Measurements from ENCODE around the gene AKAP3. TPM values are rescaled to one million over a fixed set of nuclear protein-coding genes. Genes with fewer than 3 reads are reported as not detected.
A peak's percentile ranks its signal among the peaks of the same experiment; 100 is the strongest.

The AKAP3 gene
- total RNA-seq = 0.64 and 1.5 TPM in 2 replicates

DNA sequence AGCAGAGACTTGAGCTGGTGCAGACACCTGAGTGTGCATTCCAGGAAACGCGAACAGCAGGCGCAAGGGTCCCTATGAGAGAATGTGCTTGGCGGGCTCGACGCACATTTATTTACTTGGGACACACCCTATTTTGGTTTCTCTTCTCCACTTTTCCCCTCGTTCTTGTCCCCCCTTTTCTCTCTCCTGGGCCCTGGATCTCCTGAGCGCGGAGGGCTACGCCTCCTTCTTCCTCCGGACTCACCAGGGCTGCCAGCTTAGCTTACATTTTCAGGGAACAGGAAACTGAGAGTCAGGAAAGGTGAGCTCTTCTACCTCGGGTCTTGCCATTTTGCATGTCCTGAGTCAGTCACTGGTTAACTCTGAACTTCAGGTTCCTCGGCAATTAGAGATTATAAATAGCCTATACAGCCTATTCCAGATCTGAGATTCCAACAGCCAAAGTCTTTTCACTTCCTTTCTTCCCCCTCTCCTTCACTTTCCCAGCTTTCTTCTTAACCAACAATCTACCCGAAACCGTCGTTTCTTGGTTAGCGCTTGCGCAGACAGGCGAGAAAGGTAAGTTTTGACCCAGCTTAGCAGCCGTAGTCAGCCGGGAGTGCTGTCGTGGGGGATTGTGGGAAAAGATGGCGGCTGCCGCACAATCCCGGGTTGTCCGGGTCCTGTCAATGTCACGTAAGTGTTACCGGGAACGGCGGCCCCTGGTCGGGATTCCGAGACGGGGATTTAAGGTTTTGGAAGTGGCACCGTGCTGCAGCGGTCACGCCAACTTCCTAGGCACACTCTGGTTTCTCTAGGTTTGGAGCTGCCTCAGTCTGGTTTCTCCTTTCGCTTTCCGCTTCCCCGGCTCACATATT is at the start of gene AKAP3, which contains the start of gene NDUFA9:
Gene AKAP3 (minus strand): TSS at position 551 of the 857 bp plus-strand sequence. CDS start 10,855 bp downstream, outside the sequence.
Gene NDUFA9 (plus strand): TSS at position 614 of the 857 bp plus-strand sequence. CDS start 13 bp downstream, at position 627.
- peak; percentile 71 to 87 for DNase-seq (ENCODE audit: low read depth in 2 of 2)

DNA sequence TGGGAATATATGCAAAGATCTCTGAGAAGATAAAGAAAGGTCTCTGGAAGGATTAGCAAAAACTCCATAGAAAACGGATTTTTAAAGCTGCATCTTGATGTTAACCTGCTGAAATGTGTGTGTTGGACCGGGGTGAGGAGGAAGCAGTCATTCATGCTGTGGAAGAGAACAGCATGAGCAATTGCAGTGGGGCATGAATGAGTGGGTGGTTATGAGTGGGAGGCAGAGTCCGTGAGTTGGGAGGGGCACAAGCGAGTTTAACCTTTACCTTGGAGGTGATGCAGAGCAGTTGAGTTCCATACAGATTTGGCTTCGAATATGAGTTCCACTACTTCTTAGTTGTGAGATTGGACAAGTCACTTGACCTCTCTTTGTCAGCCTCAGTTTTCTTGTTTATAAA is 41.9 kb upstream of the AKAP3 start:
- no peak for DNase-seq (ENCODE audit: low read depth in 2 of 2)

DNA sequence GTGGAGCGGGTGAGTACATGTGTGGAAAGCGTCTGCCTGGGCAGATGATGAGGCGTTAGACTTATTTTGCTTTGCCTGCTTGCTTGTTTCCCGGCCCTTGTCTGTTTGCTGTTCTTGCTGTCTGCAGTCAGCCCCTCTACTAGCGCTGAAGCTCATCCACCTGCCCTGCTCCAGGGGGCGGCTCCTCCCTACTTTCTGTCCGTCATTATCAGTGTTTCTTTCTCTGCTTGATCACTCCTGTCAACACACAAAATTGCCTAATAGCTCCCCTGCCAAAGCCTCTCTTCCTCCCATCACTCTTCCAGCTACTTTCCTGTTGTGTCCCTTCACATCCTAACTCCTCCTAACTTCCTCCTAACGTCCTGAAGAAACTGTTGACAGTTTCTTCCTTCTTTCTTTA is 36.5 kb upstream of the AKAP3 start:
- DNase-seq (ENCODE audit: low read depth in 2 of 2) = no peak

DNA sequence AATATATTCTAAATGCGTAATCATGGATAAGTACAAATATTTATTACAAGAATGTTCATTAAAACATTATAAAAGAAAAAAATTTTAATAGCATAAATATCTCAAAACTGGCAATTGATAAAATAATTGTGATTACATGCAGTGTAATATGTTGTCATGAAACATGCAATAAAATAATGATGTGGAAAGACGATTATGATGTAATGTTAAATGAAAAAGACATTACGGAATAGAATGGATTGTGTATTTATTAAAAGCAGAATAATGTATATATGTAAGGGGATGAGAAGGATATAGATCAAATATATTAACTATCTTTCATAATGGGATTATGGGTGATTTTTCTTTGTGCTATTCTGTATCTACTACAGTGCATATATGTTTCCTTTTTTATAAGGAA is 32.9 kb upstream of the AKAP3 start:
- no peak for DNase-seq (ENCODE audit: low read depth in 2 of 2)

DNA sequence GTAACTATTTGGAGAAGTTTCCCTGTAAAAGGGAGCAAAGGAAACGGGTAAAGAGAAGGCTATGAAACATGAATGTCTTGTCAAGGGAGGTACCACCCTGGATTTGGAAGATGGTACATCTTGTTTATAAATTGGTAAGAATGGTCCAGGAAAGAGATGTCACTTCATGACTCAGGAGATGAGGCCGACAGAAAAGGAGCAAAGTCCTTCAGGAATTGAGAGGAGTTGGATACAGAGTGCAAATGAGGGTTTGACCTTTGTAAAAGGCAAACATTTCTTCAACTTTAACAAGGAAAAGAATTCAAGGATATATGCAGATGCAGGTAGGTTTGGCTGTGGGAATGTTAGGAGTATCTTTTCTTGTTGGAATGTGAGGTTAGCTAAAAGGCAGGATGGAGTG is 30.9 kb upstream of the AKAP3 start:
- no peak for DNase-seq (ENCODE audit: low read depth in 2 of 2)

DNA sequence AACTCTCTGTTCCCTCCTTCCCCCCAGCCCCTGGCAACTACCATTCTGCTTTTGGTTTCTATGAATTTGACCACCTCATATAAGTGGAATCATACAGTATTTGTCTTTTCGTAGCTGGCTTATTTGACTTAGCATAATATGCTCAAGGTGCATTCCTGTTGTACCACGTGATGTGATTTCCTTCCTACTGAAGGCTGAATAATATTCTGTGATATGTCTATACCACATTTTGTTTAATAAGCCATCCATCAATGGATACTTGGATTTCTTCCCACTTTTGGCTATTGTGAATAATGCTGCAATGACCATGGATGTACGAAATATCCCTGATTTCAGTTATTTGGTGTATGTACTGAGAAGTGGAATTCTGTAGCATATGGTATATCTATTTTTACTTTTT is 16.4 kb upstream of the AKAP3 start:
- peak in 1 of 2 donors; percentile 13 for DNase-seq (ENCODE audit: low read depth in 2 of 2)

DNA sequence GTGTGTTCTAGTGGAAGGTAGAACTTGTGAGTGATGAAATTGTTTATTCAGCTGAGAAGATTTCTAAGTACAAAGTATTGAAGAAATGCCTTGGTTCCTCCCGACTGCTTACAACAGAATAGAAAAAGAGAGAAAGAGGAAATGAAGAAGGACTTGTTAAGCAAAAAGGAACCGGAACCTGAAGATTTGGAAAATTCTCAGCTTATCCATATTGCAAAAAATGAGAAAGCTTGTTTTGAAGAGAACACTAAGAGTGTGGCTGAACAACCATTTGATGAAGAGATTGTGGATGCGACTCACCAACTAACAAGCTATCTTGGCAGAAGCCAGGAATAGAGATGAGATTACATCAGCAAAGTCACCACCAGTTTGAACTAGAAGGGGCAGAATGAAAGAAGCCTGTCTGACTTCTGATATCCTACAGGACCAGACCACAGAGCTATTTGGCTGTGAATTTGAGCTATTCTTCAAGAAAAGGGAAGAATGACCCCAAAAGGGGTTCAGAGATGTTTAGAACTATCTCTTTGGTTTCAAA is 15.2 kb upstream of the AKAP3 start:
- DNase-seq (ENCODE audit: low read depth in 2 of 2) = peak in 1 of 2 donors; percentile 2

DNA sequence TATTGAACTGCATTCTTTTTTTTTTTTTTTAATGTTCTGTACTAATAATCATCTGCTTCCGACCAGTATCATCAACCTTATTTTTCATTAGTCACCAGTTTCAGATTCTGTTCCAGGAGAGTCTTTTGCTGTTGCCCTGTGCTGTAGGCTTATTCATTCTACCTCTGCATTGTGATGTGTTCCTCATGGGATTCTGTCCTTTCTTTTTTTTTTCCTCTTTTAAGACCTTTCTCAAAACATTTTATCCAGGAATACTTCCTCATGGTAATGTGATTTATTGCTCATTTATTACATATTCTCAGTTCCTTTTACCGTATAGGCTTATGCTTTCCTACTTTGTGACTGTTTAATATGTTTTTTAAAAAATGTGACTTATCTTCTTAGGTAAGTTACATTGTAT is 4.8 kb upstream of the AKAP3 start:
- no peak for DNase-seq (ENCODE audit: low read depth in 2 of 2)

DNA sequence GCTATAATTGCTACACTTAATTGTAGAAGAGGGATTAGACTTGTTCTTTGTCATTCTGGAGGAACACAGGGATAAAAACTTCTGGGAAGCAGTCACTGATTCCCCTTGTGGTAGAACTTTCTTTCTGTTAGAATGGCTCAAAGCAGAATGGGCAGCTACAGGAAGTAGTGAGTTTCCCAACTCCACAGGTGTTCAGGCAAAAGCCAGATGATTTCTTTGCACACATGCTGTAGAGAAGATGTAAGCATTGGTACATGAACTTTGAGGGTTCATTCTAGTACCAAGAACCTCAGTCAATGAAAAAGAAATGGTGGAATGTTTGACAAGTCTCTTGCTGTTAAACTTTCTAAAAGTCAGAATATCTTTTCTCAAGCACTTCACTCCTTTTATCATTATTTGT is 4.4 kb upstream of the AKAP3 start:
- DNase-seq (ENCODE audit: low read depth in 2 of 2) = no peak

DNA sequence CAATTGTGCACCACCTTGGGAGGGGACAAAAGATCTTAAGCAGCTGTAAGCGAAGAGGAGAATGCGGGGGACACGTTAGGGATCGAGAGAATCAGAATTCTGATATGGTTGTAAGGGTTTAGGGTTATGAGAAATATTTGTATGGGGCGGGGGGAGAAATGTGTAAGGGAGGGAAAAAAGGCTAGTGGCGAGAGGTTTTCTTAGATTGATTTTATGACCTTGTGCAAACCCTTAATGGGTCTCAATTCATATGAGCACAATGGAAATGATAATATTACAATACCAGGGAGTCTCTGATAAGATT is 459 bp upstream of the AKAP3 start:
- no peak for DNase-seq (ENCODE audit: low read depth in 2 of 2)

DNA sequence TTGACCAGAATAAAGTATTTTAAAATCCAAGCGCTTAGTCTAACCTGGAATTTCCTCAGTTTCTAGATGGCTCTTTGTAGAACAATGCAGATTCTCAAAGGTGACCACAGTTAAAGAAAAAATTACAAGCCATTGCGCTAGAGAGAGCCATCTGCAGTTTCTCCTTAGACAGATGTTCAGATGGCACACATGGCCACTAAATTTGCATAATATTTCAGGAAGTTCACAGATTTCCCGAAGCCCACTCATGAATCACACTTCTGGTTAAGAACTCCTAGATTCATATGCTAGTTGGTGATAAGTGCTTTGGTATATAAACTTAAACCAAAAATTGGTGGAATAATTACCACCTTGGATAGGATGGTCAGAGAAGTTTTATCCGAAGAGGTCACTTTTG is 749 bp downstream of the AKAP3 start:
- DNase-seq (ENCODE audit: low read depth in 2 of 2) = peak in 1 of 2 donors; percentile 10

DNA sequence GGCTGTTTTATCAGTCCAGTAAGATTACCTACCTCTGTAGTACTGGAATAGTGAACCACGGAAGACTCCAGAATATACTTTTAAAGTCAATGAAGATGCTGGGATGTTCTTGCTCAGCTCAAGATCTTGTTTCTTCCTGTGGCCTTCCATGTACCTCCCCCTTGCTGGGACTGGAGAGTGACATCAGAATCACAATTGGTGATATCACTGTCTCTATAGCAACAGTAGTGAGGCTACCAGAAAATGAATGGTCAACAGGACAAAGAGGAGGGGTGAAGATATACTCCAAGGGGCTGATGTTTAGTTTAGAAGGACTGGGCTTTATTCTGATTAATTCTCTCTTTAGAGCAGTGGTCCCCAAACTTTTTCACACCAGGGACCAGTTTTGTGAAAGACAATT is 3.8 kb downstream of the AKAP3 start:
- DNase-seq (ENCODE audit: low read depth in 2 of 2) = no peak

DNA sequence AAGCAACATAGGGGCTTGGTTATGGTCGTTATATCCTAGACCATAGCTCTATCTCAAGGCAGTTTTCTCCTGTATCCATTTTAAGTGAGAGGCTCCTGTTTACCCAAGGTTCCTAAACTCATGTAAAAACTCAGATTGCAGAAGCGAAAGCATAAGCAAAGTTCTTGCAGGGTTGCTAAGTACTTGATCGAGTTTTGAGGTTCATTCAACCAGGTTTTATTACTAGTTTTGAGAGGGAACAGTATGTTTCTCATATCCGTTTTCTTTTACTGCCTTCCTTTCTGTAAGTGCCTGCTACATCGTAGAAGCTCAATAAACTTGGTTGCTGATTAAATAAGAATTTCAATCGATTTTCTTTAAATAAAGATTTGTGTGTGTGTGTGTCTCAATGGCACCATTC is 5.1 kb downstream of the AKAP3 start:
- no peak for DNase-seq (ENCODE audit: low read depth in 2 of 2)

DNA sequence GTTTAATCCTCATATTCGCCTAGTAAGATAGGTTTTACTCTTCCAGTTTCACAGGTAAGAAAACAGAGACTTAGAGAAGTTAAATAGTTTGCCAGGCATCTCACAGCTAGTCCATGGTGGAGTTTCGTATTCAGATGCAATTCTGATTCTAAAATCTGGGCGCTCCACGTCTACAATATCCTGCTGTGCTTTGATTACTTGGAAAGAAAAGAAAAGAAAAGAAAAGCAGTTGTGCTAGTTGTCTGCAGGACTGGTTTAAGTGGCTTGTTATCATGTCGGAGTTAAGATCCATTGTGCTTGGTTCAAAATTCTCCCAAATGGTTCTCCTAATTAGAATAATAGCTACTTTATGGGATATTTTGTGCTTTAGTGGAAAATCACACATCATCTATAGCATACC is 18.6 kb downstream of the AKAP3 start:
- DNase-seq (ENCODE audit: low read depth in 2 of 2) = no peak

DNA sequence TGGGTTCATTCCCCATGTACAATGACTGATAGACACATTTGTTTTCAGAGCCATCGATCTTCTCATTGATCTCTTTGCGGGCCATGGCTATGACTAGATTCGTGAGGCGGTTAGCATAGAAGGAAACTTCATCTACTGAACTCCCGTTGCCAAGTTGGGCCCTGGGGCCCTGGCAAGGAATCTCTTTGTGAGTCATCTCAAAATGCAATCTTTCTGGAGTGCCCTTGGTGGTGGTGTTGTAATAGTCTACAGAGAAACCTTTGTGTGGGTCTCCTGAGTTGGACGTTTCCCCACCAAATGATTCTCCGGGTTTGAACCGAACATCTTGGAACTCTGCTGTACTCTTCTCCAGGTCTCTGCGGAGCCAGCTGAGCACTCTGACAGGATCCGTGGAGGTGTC is 20.4 kb downstream of the AKAP3 start:
- no peak for DNase-seq (ENCODE audit: low read depth in 2 of 2)

DNA sequence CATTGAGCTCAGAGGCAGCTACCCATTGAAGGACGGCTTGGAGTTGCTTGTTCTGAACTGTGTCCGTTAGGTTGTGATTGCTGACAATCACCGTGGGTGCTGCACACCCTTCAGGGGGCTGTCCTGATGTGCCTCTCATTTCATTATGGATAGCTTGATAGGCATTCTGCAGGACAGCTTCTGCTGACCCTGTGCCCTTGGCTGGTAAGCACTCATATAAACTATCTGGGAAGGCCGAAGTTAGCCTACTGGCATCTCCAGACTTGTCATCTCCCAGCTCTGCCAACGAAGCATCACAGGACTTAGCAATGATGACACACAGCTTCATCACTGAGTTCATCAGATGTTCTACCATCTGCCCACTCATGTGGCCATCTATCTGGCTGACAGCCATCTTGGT is 22.3 kb downstream of the AKAP3 start:
- no peak for DNase-seq (ENCODE audit: low read depth in 2 of 2)

DNA sequence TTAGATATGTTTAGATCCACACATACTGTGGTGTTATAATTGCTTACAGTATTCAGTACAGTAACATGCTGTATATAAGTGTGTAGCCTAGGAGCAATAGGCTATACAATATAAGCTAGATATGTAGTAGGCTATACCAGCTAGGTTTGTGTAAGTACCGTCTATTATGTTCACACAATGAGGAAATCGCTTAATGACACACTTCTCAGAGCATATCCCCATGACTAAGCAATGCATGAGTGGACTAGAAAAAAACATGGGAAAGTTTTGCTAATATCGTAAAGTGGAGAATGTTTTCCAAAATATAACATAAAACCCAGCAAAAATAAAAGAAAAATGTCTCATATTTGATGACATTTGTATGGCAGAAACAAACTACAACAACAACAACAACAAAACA is 27.3 kb downstream of the AKAP3 start:
- DNase-seq (ENCODE audit: low read depth in 2 of 2) = no peak

DNA sequence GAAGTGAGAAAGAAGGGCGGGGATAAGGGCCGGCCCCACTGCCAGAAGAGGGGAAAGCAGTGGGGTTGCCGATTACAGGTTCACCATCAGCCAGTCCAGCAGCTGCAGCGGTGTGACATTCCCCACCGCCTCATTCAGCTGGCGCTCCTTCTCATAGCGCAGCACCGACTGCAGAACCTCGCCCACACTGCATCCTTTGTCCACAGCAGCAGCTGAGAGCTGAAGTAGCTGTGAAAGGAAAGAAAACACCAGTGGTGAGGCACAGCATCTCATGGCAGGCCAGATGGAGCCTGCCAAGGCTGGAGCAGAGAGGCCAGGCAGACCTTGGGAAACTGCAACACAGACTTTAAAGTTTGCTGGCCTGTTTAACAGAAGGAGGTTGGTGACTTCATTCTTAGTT is 33.2 kb downstream of the AKAP3 start:
- DNase-seq (ENCODE audit: low read depth in 2 of 2) = no peak

DNA sequence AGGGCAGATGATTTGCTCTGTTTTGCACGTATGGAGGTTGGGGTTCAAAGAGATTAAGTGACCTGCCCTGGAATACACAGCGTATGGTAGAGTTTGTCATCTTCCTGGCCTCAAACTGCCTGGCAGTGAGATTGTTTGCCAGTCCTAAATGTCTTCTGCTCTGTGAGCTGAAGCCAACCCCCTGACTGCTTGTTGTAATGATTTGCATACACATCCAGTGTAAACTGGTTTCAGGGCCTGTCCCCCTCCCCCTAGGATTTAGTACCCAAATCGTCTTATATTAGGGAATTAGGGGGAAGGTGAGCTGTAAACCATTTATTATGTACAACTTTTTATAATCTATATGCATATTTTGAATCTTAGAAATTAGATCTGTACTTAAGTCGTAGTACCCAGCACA is 38.4 kb downstream of the AKAP3 start:
- no peak for DNase-seq (ENCODE audit: low read depth in 2 of 2)

DNA sequence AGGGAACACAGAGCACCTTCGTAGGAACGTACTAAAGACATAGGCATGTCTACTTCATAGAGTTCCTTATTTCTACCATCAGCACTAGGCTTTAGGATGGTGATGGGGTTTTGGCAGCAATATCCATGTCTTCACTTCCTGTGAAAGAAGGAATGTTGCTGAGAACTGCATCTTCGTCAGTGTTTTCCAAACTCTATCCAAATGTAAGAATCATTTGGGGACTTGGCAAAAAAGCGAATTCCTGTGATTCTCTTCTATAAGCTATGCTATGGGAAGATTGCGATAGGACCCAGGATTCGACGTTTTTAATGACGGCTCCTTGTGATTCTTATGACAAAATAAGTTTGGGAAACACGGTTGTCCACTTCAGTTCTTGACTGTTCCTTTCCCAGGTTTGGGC is 39.8 kb downstream of the AKAP3 start:
- no peak for DNase-seq (ENCODE audit: low read depth in 2 of 2)

DNA sequence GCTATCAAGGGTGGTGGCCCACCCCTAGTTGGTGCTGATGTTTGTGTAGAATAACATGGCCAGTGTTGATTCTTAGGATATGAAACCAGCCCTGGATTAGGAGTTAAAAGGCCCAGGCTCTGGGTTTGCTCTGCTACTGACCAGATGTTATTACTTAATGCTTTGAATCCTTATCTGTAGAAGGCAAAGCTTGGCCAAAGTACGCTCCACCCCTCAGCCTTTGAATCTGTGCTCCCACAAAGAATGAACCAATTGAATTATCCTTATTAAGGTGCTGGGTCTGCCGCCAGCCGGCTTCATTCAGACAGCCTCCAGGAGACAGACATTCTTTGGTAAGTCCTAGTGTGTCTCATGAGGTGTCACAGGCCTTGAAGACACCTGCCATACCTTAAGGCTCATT is 41.8 kb downstream of the AKAP3 start:
- DNase-seq (ENCODE audit: low read depth in 2 of 2) = no peak

DNA sequence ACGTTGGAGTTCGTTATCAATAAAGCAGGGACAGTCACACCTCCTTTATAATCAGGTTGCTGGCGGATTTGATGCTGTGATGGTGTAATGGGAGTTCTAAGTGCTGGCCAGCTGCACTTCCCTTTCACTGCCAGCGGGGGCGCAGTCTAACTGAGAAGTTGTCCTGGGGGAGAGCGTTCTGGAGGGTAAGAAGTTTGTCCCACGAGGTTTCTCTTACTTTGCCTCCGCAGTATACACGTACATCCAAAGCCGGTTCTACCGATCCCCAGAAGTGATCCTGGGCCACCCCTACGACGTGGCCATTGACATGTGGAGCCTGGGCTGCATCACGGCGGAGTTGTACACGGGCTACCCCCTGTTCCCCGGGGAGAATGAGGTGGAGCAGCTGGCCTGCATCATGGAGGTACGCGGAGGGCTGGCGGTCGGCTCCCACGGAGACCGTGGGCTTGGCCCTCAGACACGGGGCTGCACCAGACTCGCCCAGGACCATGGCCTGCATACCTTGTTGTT is 44.1 kb downstream of the AKAP3 start:
- peak; percentile 44 to 87 for DNase-seq (ENCODE audit: low read depth in 2 of 2)

DNA sequence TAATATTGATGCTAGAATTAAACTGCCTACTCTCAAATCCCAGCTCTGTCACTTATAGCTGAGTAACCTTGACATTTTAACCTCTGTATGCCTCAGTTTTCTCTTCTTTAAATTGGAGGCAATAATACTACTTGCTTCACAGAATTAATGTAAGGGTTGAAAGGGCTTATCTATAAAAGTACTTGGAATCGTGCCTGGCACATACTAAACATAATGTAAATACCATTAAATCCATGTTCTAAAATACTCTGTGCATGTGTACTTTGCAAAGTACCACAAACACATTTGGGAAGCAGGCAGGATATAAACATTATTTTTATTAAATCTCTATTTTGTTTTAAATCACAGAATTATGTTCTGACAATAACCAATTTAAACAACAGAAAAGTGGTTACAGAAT is 44.9 kb downstream of the AKAP3 start:
- DNase-seq (ENCODE audit: low read depth in 2 of 2) = no peak

Data from dermis microvascular lymphatic vessel endothelial cell (primary cell).